Gastroesophageal sphincter (tissue), 4 donors: ENCODE data around the gene SGTA. TPM values are rescaled to one million over a fixed set of nuclear protein-coding genes. Genes with fewer than 3 reads are reported as not detected.

Experiments
- ATAC-seq: fragments of 150-250 bp; one replicate; pipeline ENCODE4 v1.9.1; 2016; ENCODE audit warnings: mild to moderate bottlenecking, moderate library complexity
- H3K27ac ChIP-seq, 4 donors: fragments of 200-600 bp; sonication (generic) in 3 of 4; 1 replicate in 3 of 4; 2 replicates in 1 of 4; pipeline ENCODE4 v1.5.1; 2016 to 2019
- H3K27me3 ChIP-seq: fragments of 200-600 bp; sonication (generic); one replicate; pipeline ENCODE4 v1.5.1; 2019
- H3K36me3 ChIP-seq, 2 donors: fragments of 200-600 bp; sonication (generic); one replicate each; pipeline ENCODE4 v1.5.1; 2019; ENCODE audit warnings: control low read depth in 1 of 2
- H3K4me1 ChIP-seq, 3 donors: fragments of 200-600 bp; sonication (generic); 1 replicate in 2 of 3; 2 replicates in 1 of 3; pipeline ENCODE4 v1.5.1; 2016 to 2019; ENCODE audit warnings: control low read depth in 2 of 3
- H3K4me3 ChIP-seq, 2 donors: fragments of 200-600 bp; sonication (generic); one replicate each; pipeline ENCODE4 v1.5.1; 2019; ENCODE audit warnings: mild to moderate bottlenecking in 1 of 2, moderate library complexity in 1 of 2
- H3K9me3 ChIP-seq, 3 donors: fragments of 200-600 bp; sonication (generic); one replicate each; pipeline ENCODE4 v1.5.1; 2017 to 2019; ENCODE audit warnings: control low read depth in 2 of 3
- EP300 ChIP-seq: sonication (generic); formaldehyde crosslinking; IDR thresholded peaks from one replicate; pipeline ENCODE4 v1.6.1; 2017; ENCODE audit warnings: antibody characterized with exemption, mild to moderate bottlenecking
- POLR2A ChIP-seq, 2 donors: fragments of 450-650 bp; IDR thresholded peaks; one replicate each; pipeline ENCODE4 v1.6.1; 2017; ENCODE audit warnings: antibody characterized with exemption in 2 of 2, mild to moderate bottlenecking in 2 of 2, moderate library complexity in 1 of 2
- POLR2AphosphoS5 ChIP-seq: sonication (generic); formaldehyde crosslinking; IDR thresholded peaks from one replicate; pipeline ENCODE4 v1.6.1; 2017; ENCODE audit warnings: antibody characterized with exemption
- WGBS, 2 donors: methylation state at CpG; one replicate each; pipeline ENCODE4 v1.1.5; 2018; ENCODE audit warnings: low coverage in 1 of 2; 5-methylcytosine and 5-hydroxymethylcytosine counted together
- total RNA-seq, 4 donors: library from RNA; depleted of rRNA; stranded (reverse); fragments of >200 nt; gene quantifications; one replicate each; pipeline ENCODE4 v1.1.0, GENCODE V29; 2016
- TF ChIP-seq, protein P1 (sequence below), 4 experiments: fragments of 200-600 bp in 2 of 4; fragments of 450-650 bp in 2 of 4; sonication (generic) in 1 of 4; IDR thresholded peaks; one replicate each; pipeline ENCODE4 v1.5.1; 2017 to 2019; ENCODE audit warnings: antibody characterized with exemption in 4 of 4, mild to moderate bottlenecking in 2 of 4, moderate library complexity in 2 of 4

Gene SGTA
- total RNA-seq, 4 donors from 2014 or later, result 45.3 to 65.5 (median 47.2) TPM

- no peak for ATAC-seq
- H3K4me3 ChIP-seq, result no peak overlapping the region
- no peak for TF ChIP-seq POLR2A (IDR thresholded peaks at IDR 0.05)
- TF ChIP-seq, protein P1, sequence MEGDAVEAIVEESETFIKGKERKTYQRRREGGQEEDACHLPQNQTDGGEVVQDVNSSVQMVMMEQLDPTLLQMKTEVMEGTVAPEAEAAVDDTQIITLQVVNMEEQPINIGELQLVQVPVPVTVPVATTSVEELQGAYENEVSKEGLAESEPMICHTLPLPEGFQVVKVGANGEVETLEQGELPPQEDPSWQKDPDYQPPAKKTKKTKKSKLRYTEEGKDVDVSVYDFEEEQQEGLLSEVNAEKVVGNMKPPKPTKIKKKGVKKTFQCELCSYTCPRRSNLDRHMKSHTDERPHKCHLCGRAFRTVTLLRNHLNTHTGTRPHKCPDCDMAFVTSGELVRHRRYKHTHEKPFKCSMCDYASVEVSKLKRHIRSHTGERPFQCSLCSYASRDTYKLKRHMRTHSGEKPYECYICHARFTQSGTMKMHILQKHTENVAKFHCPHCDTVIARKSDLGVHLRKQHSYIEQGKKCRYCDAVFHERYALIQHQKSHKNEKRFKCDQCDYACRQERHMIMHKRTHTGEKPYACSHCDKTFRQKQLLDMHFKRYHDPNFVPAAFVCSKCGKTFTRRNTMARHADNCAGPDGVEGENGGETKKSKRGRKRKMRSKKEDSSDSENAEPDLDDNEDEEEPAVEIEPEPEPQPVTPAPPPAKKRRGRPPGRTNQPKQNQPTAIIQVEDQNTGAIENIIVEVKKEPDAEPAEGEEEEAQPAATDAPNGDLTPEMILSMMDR (IDR thresholded peaks at IDR 0.05), result no peak
- no peak for TF ChIP-seq EP300
- TF ChIP-seq POLR2AphosphoS5, result no peak
- peak overlapping the region; percentile 31 to 86 (median 83) for H3K27ac ChIP-seq
- no peaks in the 10 kb centered on the region for H3K36me3 ChIP-seq
- no CpG with 5 or more reads among the region's 14 CpGs for WGBS, 2 donors
- peaks cover 0 to 47% (median 20%) of the 10 kb centered on the region in 3 donors for H3K4me1 ChIP-seq
- peaks cover 70% of the 10 kb centered on the region for H3K27me3 ChIP-seq
- H3K9me3 ChIP-seq, result no peaks in the 10 kb centered on the region
Observed at GRCh38 chr19:2723747-2724146, 59.3 kb downstream of the SGTA start.

DNA sequence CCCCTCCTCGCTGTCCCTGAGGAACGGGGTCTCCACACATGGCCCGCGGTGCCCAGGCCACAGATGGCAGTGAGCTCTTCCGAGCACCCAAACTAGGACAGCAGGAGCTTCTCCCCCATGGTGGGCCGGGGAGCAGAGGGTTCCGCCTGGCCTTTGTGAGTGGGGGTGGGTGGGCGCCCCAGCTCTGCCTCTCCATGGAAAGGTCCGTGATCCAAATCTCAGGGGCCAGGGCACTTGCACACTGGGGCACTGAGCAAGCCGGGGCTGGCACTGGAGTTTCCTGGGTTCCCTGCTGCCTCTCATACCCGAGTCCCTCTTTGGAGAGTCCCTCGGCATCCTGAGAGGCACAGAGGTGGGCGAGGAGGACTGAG, 59.7 kb downstream of the SGTA start:
- WGBS, 2 donors, result no CpG with 5 or more reads among the region's 13 CpGs
- H3K36me3 ChIP-seq, result no peaks in the 10 kb centered on the region
- ATAC-seq, result no peak
- H3K27me3 ChIP-seq, result peaks cover 70% of the 10 kb centered on the region
- no peaks in the 10 kb centered on the region for H3K9me3 ChIP-seq
- H3K4me1 ChIP-seq, result peaks cover 0 to 47% (median 20%) of the 10 kb centered on the region in 3 donors
- peak overlapping the region; percentile 31 to 86 (median 83) for H3K27ac ChIP-seq
- H3K4me3 ChIP-seq, result peak overlapping the region in 1 of 2 donors; percentile 3
- TF ChIP-seq EP300, result no peak
- TF ChIP-seq, protein P1 (IDR thresholded peaks at IDR 0.05), result no peak
- no peak for TF ChIP-seq POLR2A (IDR thresholded peaks at IDR 0.05)
- TF ChIP-seq POLR2AphosphoS5, result no peak

DNA sequence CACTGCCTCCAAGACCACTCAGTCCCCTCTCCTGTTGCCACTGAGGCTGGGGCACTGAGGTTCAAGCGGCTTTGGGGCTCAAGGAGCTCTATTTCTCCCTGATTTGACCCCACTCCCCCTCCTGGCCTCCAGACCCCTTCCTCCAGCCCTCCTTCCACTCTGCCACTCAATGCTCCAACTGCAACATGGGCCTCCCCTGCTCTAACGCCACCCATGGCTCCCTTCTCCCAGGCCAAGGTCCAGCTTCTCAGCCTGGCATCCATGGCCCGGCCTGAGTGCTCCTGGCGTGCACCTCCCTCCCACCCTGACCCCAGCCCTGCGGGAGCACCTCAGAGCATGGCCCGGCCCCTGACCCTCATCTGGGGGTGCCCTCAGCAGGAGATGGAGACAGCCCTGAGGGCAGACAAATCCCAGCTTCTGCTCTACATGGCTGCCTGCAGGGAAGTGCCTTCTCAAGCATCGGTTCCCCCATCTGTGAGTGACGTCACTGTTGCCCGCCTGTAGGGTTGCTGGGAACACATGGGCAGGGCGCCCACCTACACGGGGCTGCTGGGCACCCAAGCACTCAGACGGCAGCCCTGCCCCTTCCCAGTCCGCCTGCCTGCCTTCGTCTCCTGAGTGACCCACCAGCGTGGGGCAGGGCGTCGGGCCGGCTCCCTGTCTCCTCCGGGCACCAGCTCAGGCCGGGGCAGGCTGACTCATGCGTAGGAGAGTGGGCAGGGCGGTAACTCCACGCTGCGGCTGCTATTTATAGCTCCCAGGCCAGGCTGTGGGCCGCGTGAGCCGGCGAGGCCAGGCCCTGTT, 60.3 kb downstream of the SGTA start:
- peaks cover 0 to 3% of the 10 kb centered on the region in 2 donors for H3K36me3 ChIP-seq
- peak overlapping the region in 1 of 2 donors; percentile 3 for H3K4me3 ChIP-seq
- H3K27me3 ChIP-seq, result peaks cover 66% of the 10 kb centered on the region
- WGBS, 2 donors, result 93 to 100% methylated on average over 1 to 2 of the region's 28 CpGs
- H3K9me3 ChIP-seq, result no peaks in the 10 kb centered on the region
- peak overlapping the region; percentile 31 to 86 (median 83) for H3K27ac ChIP-seq
- TF ChIP-seq POLR2A (IDR thresholded peaks at IDR 0.05) (no peak), POLR2AphosphoS5 (peak; percentile 42)
- TF ChIP-seq, protein P1 (IDR thresholded peaks at IDR 0.05), result no peak
- ATAC-seq, result peak; percentile 90
- H3K4me1 ChIP-seq, result peaks cover 0 to 47% (median 20%) of the 10 kb centered on the region in 3 donors

- TF ChIP-seq, protein P1 (IDR thresholded peaks at IDR 0.05), result no peak
- TF ChIP-seq POLR2A (IDR thresholded peaks at IDR 0.05) (no peak), POLR2AphosphoS5 (no peak), EP300 (no peak)
- peaks cover 57% of the 10 kb centered on the region for H3K27me3 ChIP-seq
- peak overlapping the region; percentile 40 to 70 for H3K4me3 ChIP-seq
- 21 to 58% methylated on average over 9 to 20 of the region's 39 CpGs for WGBS, 2 donors
- peaks cover 0 to 12% of the 10 kb centered on the region in 2 donors for H3K36me3 ChIP-seq
- ATAC-seq, result no peak
- no peaks in the 10 kb centered on the region for H3K9me3 ChIP-seq
- peaks cover 0 to 47% (median 20%) of the 10 kb centered on the region in 3 donors for H3K4me1 ChIP-seq
- H3K27ac ChIP-seq, result peak overlapping the region in 3 of 4 donors; percentile 82 to 86 (median 84)
Observed at GRCh38 chr19:2721570-2722540, 61.2 kb downstream of the SGTA start.
